ENCODE measurements around the gene SERPINB7.

DNA sequence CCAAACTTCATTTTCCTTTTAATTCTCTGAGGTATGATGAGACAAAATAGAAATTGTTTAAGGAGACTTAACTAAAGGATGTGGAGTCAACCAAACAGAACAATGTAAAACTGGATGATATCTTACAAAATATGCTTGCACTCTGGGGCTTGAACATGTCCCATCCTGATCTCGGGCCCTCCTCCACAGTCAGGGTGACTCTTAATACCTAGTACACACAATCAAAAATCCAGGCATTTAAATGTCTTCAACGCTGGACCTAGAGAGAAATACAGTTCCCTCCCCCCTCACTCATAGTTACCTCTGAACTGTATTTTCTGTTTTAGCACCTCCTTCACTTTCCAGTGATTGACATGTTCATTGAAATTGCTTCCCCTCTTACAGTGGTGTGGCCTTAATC, 75.4 kb downstream of the SERPINB7 start:
- TF ChIP-seq, protein P1, sequence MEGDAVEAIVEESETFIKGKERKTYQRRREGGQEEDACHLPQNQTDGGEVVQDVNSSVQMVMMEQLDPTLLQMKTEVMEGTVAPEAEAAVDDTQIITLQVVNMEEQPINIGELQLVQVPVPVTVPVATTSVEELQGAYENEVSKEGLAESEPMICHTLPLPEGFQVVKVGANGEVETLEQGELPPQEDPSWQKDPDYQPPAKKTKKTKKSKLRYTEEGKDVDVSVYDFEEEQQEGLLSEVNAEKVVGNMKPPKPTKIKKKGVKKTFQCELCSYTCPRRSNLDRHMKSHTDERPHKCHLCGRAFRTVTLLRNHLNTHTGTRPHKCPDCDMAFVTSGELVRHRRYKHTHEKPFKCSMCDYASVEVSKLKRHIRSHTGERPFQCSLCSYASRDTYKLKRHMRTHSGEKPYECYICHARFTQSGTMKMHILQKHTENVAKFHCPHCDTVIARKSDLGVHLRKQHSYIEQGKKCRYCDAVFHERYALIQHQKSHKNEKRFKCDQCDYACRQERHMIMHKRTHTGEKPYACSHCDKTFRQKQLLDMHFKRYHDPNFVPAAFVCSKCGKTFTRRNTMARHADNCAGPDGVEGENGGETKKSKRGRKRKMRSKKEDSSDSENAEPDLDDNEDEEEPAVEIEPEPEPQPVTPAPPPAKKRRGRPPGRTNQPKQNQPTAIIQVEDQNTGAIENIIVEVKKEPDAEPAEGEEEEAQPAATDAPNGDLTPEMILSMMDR (conservative IDR thresholded peaks at IDR 0.05) = no peak
- no peak for TF ChIP-seq EZH2 (IDR thresholded peaks at IDR 0.05; ENCODE audit: low read depth)

Measured in PC-9 (cell line).